BLaER1 treated with 17β-estradiol and CSF1 and Interleukin-3, amounts not matched to agents 10 nM and 100 nM (cell line): ENCODE data around the gene CHURC1.

ENCODE experiments used
- H3K27ac ChIP-seq, 11 experiments: shearing (Covaris generic); formaldehyde crosslinking; 2 replicates each; pipeline ENCODE4 v1.8.1; 2022
- H3K27me3 ChIP-seq, 11 experiments: shearing (Covaris generic); formaldehyde crosslinking; 2 replicates each; pipeline ENCODE4 v1.8.1; 2022
- H3K36me3 ChIP-seq, 11 experiments: shearing (Covaris generic); formaldehyde crosslinking; 2 replicates each; pipeline ENCODE4 v1.8.1; 2022
- H3K4me1 ChIP-seq, 10 experiments: shearing (Covaris generic); formaldehyde crosslinking; 2 replicates each; pipeline ENCODE4 v1.8.1; 2022
- H3K4me2 ChIP-seq, 11 experiments: shearing (Covaris generic); formaldehyde crosslinking; 2 replicates each; pipeline ENCODE4 v1.8.1; 2022
- H3K4me3 ChIP-seq, 10 experiments: shearing (Covaris generic); formaldehyde crosslinking; 2 replicates each; pipeline ENCODE4 v1.8.1; 2022
- H3K9ac ChIP-seq, 11 experiments: shearing (Covaris generic); formaldehyde crosslinking; 2 replicates each; pipeline ENCODE4 v1.8.1; 2022
- H3K9me3 ChIP-seq, 11 experiments: shearing (Covaris generic); formaldehyde crosslinking; replicated peaks in 1 of 11; 2 replicates each; pipeline ENCODE4 v1.8.1; 2022
- H4K20me1 ChIP-seq, 11 experiments: shearing (Covaris generic); formaldehyde crosslinking; 2 replicates each; pipeline ENCODE4 v1.8.1; 2022
- Cebpa-rat ChIP-seq, 11 experiments: shearing (Covaris generic); IDR thresholded peaks; 2 replicates each; pipeline ENCODE4 v1.8.1; 2022

CHURC1 gene

GRCh38 chr14:64939817-64940190 lies 25.5 kb downstream of the CHURC1 start:
- Histone ChIP-seq H4K20me1 (peaks cover 6 to 90% (median 61%) of the 10 kb centered on the region in 11 experiments; a peak in 17 of 22 replicates), H3K4me3 (no peak overlapping the region), H3K4me1 (peaks cover 16 to 35% (median 25%) of the 10 kb centered on the region in 10 experiments), H3K27me3 (no peaks in the 10 kb centered on the region), H3K36me3 (peaks cover 59 to 93% (median 74%) of the 10 kb centered on the region in 11 experiments), H3K27ac (no peak overlapping the region), H3K9ac (no peak overlapping the region), H3K4me2 (no peak overlapping the region), H3K9me3 (no peaks in the 10 kb centered on the region)
- TF ChIP-seq Cebpa-rat (IDR thresholded peaks at IDR 0.05) = no peak

- no peaks in the 10 kb centered on the region for H3K27me3 ChIP-seq
- no peak overlapping the region for H3K4me2 ChIP-seq
- no peak for TF ChIP-seq Cebpa-rat (IDR thresholded peaks at IDR 0.05)
- H3K9ac ChIP-seq = no peak overlapping the region
- peaks cover 6 to 85% (median 61%) of the 10 kb centered on the region in 11 experiments; a peak in 17 of 22 replicates for H4K20me1 ChIP-seq
- H3K36me3 ChIP-seq = peaks cover 60 to 93% (median 75%) of the 10 kb centered on the region in 11 experiments
- no peak overlapping the region for H3K27ac ChIP-seq
- no peak overlapping the region for H3K4me3 ChIP-seq
- H3K4me1 ChIP-seq = peaks cover 16 to 31% (median 24%) of the 10 kb centered on the region in 10 experiments
- no peaks in the 10 kb centered on the region for H3K9me3 ChIP-seq
Measured at GRCh38 chr14:64940336-64940910, 26.2 kb downstream of the CHURC1 start.

GRCh38 chr14:64942531-64943111 lies 28.4 kb downstream of the CHURC1 start, which contains the start of gene GPX2:
Gene GPX2, minus strand, starts transcription at chr14:64942745. Its CDS starts 19 bp downstream, at chr14:64942726.
- no peaks in the 10 kb centered on the region for H3K27me3 ChIP-seq
- TF ChIP-seq Cebpa-rat (IDR thresholded peaks at IDR 0.05) = no peak
- H3K9ac ChIP-seq = no peak within 1 kb of the TSS
- H4K20me1 ChIP-seq = peaks cover 1 to 73% (median 41%) of the 10 kb centered on the region in 11 experiments; a peak in 17 of 22 replicates
- H3K27ac ChIP-seq = no peak within 1 kb of the TSS
- H3K4me3 ChIP-seq = no peak within 1 kb of the TSS
- H3K36me3 ChIP-seq = peaks cover 61 to 95% (median 81%) of the 10 kb centered on the region in 11 experiments
- peak within 1 kb of the TSS; percentile 21 to 72 (median 52); a peak in 21 of 22 replicates for H3K4me2 ChIP-seq
- peaks cover 15 to 28% (median 22%) of the 10 kb centered on the region in 10 experiments for H3K4me1 ChIP-seq
- no peaks in the 10 kb centered on the region for H3K9me3 ChIP-seq

GRCh38 chr14:64943556-64943955 lies 29.3 kb downstream of the CHURC1 start:
- H4K20me1 ChIP-seq = peaks cover 0 to 70% (median 33%) of the 10 kb centered on the region in 11 experiments; a peak in 16 of 22 replicates
- no peaks in the 10 kb centered on the region for H3K9me3 ChIP-seq
- no peak overlapping the region for H3K27ac ChIP-seq
- no peak overlapping the region for H3K4me3 ChIP-seq
- H3K4me2 ChIP-seq = peak overlapping the region; percentile 21 to 72 (median 52); a peak in 21 of 22 replicates
- H3K27me3 ChIP-seq = no peaks in the 10 kb centered on the region
- no peak for TF ChIP-seq Cebpa-rat (IDR thresholded peaks at IDR 0.05)
- H3K36me3 ChIP-seq = peaks cover 61 to 95% (median 82%) of the 10 kb centered on the region in 11 experiments
- peaks cover 15 to 28% (median 22%) of the 10 kb centered on the region in 10 experiments for H3K4me1 ChIP-seq
- H3K9ac ChIP-seq = no peak overlapping the region

- no peaks in the 10 kb centered on the region for H3K9me3 ChIP-seq
- peaks cover 61 to 95% (median 82%) of the 10 kb centered on the region in 11 experiments for H3K36me3 ChIP-seq
- H3K27me3 ChIP-seq = no peaks in the 10 kb centered on the region
- TF ChIP-seq Cebpa-rat (IDR thresholded peaks at IDR 0.05) = no peak
- peaks cover 0 to 69% (median 28%) of the 10 kb centered on the region in 11 experiments; a peak in 16 of 22 replicates for H4K20me1 ChIP-seq
- no peak overlapping the region for H3K27ac ChIP-seq
- H3K4me2 ChIP-seq = peak overlapping the region; percentile 21 to 72 (median 52); a peak in 20 of 22 replicates
- H3K4me1 ChIP-seq = peaks cover 15 to 28% (median 22%) of the 10 kb centered on the region in 10 experiments
- H3K9ac ChIP-seq = no peak overlapping the region
- H3K4me3 ChIP-seq = no peak overlapping the region
Measured at GRCh38 chr14:64944041-64944440, 29.8 kb downstream of the CHURC1 start.

GRCh38 chr14:64944861-64945260 lies 30.6 kb downstream of the CHURC1 start:
- H4K20me1 ChIP-seq = peaks cover 0 to 61% (median 20%) of the 10 kb centered on the region in 11 experiments; a peak in 15 of 22 replicates

GRCh38 chr14:64945431-64946178 lies 31.4 kb downstream of the CHURC1 start:
- H3K27me3 ChIP-seq = no peaks in the 10 kb centered on the region
- no peaks in the 10 kb centered on the region for H3K9me3 ChIP-seq
- no peak overlapping the region for H3K9ac ChIP-seq
- TF ChIP-seq Cebpa-rat (IDR thresholded peaks at IDR 0.05) = no peak
- peaks cover 59 to 93% (median 82%) of the 10 kb centered on the region in 11 experiments for H3K36me3 ChIP-seq
- no peak overlapping the region for H3K4me3 ChIP-seq
- no peak overlapping the region for H3K4me2 ChIP-seq
- H3K27ac ChIP-seq = no peak overlapping the region
- peaks cover 15 to 28% (median 22%) of the 10 kb centered on the region in 10 experiments for H3K4me1 ChIP-seq
- H4K20me1 ChIP-seq = peaks cover 0 to 57% (median 19%) of the 10 kb centered on the region in 11 experiments; a peak in 15 of 22 replicates

More at GRCh38 chr14:64944861-64945260, 30.6 kb downstream of the CHURC1 start:
- H3K9me3 ChIP-seq = no peaks in the 10 kb centered on the region
- H3K4me2 ChIP-seq = no peak overlapping the region
- H3K36me3 ChIP-seq = peaks cover 59 to 93% (median 82%) of the 10 kb centered on the region in 11 experiments
- H3K27ac ChIP-seq = no peak overlapping the region
- H3K9ac ChIP-seq = no peak overlapping the region
- H3K4me1 ChIP-seq = peaks cover 15 to 28% (median 22%) of the 10 kb centered on the region in 10 experiments
- H3K4me3 ChIP-seq = no peak overlapping the region
- no peak for TF ChIP-seq Cebpa-rat (IDR thresholded peaks at IDR 0.05)
- no peaks in the 10 kb centered on the region for H3K27me3 ChIP-seq

- peaks cover 15 to 28% (median 22%) of the 10 kb centered on the region in 10 experiments for H3K4me1 ChIP-seq
- TF ChIP-seq Cebpa-rat (IDR thresholded peaks at IDR 0.05) = no peak
- no peak overlapping the region for H3K9ac ChIP-seq
- H3K4me3 ChIP-seq = no peak overlapping the region
- H3K27ac ChIP-seq = no peak overlapping the region
- peak overlapping the region in 2 of 11 experiments; percentile 15 to 18; a peak in 1 of 22 replicates for H3K4me2 ChIP-seq
- peaks cover 57 to 93% (median 82%) of the 10 kb centered on the region in 11 experiments for H3K36me3 ChIP-seq
- H4K20me1 ChIP-seq = peaks cover 0 to 64% (median 18%) of the 10 kb centered on the region in 11 experiments; a peak in 13 of 22 replicates
- no peaks in the 10 kb centered on the region for H3K27me3 ChIP-seq
- H3K9me3 ChIP-seq = no peaks in the 10 kb centered on the region
Measured at GRCh38 chr14:64946310-64947045, 32.2 kb downstream of the CHURC1 start.
